ENCODE data around the gene AKT2.
"Not testable (repeated sequence)": the region's sequence is repeated elsewhere in the genome, so short reads cannot be mapped to it uniquely, and the experiment has no call there.

Gene AKT2

DNA sequence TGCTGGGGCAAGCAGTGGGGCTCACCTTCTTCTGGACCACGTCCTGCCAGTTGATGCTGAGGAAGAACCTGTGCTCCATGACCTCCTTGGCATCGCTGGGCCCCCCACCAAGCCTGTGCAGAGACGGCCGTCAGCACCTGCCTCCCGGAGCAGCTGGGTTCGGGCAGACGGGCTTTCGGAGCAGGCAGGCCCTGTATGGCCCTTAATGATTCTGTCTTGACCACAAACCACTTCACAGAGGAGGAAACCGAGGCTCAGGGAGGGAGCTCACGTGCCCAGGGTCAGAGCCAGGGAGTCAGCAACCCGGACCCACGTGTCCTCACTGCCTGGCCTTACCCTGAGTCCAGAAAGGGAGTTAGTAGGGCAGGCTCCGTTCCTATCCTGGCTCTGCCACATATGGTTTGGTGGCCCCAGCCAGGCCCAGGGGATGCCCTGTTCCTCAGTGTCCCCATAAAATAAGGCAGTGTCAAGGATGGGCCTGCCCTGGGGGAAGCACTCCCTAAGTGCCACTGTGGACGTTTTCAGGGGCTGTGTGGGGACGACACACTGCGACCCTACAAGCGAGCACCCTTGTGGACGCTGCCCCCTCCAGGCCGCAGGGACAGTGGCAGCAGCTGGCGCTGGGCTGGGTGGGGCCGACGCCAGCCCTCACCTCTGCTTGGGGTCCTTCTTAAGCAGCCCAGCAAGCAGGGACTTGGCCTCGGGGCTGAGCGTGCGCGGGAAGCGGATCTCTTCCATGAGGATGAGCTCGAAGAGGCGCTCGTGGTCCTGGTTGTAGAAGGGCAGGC lies 49.7 kb downstream of the AKT2 start:
- no peak for DNase-seq (ENCODE audit: low read depth)

DNA sequence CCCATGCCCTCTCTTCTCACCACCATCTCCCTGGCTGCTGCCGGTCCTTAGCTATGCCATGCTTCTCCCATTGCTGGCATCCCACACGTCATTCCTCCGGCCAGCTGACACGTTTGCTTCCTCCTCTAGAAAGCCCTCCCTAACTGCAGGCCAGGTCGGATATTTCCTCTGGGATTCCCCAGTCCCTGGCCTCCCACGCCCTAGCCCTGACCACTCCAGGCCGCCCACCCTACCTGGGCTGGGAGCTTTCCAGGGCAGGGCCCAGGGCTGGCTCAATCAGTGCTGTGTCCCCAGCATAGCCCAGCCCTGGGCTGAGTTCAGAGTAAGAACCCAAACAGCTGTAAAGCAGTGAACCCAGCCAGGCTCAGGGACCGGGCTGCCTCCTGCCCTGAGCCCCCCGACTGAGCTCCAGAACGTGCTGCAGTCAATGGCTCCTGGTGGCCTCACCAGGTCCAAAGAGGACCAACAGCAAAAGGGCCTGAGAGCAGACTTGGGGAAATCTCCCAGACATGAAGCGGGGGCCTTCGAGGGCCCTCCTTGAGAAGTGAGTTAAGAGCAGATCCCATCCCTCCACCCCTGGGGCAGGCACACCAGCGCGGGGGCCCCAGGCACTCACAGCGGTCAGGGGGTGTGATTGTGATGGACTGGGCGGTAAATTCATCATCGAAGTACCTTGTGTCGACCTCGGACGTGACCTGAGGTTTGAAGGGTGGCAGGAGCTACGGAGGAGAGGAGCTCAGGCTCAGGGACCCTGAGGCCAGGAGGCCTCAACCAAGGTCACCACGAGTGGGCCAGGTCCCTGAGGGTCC lies 50.5 kb downstream of the AKT2 start:
- DNase-seq (ENCODE audit: low read depth): no peak

DNA sequence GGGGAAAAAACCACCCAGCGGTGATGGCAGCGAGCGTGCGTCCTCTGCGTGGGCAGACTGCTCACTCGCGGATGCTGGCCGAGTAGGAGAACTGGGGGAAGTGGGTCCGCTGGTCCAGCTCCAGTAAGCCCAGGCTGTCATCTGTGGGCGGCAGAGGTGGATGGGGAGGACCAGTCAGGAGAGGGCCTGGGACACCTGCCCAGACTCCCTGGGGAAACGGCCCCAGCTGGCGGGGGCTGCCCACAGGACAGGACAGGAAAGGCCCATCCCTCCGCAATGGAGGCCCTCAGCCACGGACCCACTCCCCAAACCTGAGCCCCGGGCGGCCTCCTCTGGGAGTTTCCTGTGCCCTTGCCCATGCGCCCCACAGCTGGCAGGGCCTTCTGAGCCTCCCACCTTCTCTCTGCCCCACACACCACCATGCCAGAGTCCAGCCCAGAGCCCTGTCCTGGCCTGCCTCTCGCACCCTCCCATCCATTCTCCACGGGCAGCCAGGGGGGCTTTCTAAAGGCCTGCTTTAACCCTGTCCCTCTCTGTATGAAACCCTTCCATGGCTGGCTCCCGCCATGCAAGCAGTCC lies 51.2 kb downstream of the AKT2 start:
- no peak for DNase-seq (ENCODE audit: low read depth)

DNA sequence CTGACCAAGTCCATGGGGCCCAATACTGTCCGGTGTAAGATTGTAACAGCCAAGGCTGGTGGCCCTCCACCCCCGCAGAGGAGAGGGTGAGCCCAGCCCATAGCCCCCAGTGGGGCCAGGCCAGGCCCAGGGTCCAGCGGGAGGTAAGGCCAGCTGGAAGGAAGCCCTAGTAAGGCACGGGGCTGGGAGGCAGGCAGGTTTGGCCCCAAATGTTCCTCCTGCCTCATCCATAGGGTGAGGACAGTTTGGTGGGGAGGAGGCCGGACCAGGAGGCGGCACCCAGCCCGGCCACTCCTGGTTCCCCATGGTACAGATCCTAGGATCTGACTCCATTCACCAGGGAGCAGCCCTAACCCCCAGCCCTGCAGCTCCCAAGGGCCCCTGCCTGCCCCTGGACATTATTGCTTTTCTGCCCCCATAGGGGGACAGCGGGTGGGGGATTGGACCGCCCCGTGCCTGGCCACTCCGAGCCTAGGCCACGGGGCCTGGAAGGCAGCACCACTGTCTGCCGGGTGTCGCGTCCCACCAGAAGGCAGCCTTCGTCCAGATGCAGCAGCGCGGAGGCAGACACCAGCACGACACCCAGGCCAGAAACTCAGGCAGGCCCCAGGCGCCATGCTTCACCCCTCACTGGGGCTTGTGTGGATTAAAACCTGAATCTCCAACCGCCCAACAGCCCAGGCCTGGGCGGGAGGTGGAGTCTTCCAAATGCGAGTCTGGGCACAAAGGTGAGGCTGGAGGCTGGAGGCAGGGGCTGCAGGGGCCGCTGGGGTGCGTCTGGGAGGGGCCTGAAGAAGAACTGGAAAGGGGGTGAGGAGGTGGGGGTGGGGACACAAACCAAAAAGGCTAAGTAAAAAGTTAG lies 52.0 kb downstream of the AKT2 start:
- no peak for DNase-seq (ENCODE audit: low read depth)

DNA sequence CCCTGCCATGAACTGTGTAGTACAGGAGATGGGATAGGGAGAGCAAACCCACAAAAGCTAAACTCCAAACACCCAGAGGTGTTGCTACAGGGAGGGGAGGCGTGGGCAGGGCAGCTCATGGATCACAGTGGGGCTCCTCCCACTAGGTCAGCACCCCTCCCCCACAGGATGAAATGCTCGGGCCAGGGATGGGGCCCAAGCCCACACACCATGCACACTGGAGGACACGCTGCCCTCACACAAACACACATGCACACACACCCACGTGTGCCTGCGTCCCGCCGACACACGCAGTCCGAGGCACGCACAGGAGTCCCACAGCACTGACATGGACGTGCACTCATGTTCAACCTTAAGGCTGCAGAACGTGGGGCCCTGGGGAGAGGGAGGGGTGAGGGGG lies 52.7 kb downstream of the AKT2 start:
- no peak for DNase-seq (ENCODE audit: low read depth)

DNA sequence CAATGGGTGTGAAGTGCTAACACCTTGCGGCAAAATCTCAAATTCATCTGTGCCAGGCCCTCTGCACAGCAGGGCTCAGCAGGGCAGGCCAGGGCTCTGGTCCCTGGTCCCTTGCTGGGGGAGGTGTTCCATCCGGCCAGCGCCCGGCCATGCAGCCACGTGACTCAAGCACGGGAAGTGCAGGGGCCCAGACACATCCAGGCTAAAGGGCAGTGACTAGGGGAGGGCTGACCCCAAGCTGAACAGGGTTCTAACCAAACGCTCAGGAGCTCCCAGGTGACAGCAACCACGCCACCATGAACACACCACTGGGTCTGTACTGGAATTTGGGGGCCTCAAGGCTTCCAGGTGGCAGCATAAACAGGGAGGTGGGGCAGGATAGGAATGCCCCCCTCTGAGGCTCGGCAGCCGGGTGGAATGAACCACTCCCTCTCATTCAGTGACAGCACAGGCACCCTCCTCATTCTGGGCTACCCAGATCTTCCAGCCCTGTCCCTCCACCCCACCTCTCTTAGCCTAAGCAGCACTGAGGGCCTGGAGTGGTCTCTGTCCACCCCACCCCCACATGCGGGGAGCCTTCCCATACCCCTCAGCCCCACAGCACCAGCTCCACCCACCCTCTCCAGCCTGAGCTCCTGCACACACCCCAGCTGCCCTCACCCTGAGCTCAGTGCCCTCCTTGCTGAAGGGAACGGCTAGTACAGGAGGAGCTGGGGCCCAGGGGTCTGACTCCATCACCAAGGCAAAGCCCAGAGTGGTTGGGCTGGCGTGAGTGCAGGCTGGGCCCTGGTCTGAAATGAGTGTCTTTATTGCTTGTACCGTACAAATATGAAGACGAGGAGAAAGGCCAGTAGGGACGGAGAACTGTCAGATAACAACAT lies 53.4 kb downstream of the AKT2 start:
- no peak for DNase-seq (ENCODE audit: low read depth)

DNA sequence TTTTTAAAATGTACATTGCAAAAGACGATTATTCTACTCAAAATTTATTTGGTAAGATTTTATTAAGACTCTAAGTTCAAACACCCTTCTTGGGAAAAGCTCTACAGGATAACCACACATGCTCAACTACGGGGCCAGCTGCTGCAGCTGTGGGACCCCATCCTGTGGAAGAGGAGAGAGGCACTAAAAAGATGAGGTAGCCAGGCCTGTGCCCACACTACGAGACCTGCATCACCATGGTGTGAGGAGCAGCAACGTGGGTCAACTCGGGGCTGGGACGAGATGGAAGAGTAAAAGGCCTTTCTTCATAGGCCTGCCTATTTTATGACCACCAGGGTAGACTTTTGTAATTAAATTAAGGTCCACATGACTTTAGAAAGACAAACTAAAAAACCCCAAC lies 54.1 kb downstream of the AKT2 start:
- DNase-seq (ENCODE audit: low read depth): no peak

DNA sequence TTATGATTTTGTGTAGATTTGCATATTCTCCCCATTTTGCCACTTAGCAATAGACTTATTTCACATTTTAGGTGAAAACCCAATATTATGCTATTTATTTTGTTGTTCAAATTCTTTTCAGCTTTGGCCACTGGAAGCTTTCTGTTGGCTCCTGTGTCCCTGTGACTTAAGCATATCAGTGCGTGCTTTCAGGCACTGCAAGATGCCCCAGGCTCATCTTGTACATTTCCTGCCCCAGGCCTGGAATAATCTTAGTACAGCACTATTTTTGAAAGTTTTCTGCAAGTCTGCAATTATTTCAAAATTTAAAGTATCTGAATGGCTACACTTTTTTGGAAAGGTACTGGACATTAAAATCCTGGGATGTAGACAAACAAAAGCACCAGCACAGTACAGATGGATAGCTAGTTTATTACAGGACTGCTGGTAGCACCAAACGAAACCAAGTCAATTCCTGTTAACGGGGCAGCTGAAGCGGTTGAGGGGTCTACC lies 55.2 kb downstream of the AKT2 start:
- DNase-seq (ENCODE audit: low read depth): no peak

DNA sequence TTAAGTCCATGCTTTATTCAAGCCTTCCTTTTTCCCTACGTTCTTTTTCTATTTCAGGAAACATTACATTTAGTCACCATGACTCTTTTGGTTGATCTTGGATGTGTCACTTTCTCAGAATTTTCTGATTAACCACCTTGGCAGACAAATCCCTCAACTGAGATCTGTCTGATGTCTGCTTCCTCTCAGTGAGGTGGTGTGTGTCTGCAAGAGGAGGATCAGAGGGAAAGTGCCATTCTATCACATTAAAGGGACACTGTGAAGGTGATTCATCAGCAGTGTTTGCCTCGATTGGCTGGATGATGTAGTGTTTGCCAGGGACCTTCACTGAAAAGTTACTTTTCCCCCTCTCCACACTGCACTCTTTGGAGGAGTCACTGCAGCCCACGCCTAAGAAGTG lies 55.7 kb downstream of the AKT2 start:
- no peak for DNase-seq (ENCODE audit: low read depth)

DNA sequence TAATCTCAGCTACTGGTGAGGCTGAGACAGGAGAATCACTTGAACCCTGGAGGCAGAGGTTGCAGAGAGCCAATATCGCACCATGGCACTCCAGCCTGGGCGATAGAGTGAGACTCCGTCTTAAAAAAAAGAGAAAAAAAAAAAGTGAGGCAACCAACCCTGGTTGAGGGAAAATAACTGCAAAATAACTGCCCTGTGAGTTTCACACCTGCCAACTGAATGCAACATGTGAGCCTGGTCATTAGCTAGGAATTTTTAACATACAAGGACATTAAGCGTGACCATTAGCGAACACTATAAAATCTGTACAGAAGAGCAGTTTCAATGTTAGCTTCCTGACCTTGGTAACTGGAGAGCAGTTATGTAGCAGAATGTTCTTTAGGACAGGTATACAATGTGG lies 56.3 kb downstream of the AKT2 start:
- no peak for DNase-seq (ENCODE audit: low read depth)

DNA sequence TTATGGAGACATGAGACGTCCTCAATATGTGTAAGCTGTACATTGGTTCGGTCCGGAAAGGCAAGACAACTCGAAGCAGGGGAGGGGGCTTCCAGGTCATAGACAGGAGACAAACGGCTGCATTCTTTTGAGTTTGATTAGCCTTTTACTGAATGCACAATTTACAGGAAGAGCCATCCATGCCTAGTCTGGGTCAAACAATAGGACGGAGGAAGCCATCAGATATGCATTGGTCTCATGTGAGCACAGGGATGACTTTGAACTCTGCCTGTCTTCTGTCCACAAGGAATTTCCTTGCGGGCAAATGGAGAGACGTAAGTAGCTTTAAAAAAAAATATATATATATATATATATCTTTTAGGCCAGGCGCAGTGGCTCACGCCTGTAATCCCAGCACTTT lies 56.8 kb downstream of the AKT2 start:
- no peak for DNase-seq (ENCODE audit: low read depth)

DNA sequence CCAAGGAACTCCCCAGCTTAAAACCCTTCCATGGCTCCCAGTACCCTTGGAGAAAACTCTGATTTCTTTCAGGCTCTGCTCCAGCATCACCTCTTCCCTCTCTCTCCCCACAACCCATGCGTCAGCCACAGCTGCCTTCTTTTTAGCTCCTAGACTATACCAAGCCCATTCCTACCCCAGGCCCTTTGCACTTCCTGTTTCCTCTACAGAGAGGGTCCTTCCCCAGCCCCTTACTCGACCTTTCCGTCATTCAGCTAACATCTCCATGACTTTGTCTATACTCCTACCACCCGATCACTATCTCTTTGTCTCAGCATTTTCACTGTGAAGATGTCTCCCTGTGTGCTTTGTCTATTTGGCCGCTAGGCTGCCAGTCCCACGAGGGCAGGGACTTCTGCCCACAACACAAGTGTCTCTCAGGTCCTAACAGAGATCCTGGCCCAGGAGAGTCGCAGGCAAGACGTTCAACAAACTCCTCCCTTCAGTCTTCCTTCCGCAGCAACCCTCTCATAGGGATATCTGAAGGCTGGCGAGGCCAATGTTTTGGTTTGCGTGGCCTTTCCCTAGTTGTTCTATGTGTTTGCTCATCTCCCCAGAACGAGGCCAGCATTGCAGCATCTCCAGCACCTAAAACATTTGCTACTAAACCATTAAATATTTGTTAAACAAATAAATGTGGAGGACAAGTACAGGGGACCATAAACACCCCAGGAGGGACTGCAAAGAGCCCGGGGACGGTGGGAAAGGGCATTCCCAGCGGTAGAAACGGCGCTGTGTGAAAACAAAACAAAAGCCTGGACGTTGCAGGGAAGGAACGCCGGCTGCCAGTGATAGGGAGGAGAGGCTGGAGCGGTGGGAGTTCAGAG lies 59.5 kb downstream of the AKT2 start:
- DNase-seq (ENCODE audit: low read depth): no peak

DNA sequence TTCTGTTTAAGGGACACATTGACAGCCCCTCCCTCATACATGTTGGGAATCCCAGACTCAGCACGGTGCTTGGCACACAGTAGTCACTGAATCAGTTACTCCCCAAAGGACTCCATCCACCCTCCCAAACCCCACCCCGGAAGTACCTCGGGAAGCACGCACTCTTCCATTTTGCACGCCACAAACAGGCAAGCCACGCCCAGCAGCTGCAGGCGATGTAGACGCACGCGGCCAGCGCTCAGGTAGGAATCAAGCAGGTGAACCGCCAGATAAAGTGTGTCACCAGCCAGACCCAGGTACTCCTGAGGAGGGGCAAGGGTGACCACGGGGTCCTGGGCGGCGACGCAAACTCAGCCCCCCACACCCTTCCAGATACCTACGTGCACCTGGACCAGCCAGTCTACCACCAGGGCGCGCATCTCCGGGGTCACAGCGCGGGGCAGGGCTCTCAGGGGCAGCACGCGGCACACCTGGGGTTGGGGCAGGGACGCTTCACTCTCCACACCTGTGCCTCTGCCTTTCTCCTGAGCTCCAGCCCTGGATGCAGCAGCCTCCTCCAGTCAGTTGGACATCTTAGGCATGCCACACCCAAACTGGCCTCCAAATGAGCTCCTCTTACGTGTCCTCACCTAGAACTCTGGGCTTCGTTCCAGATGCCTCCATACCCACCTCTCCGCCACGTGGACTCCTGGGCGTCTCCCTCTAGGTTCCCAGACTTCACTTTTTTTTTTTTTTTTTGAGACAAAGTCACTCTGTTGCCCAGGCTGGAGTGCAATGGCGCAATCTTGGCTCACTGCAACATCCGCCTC lies 60.6 kb downstream of the AKT2 start:
- DNase-seq (ENCODE audit: low read depth): no peak

DNA sequence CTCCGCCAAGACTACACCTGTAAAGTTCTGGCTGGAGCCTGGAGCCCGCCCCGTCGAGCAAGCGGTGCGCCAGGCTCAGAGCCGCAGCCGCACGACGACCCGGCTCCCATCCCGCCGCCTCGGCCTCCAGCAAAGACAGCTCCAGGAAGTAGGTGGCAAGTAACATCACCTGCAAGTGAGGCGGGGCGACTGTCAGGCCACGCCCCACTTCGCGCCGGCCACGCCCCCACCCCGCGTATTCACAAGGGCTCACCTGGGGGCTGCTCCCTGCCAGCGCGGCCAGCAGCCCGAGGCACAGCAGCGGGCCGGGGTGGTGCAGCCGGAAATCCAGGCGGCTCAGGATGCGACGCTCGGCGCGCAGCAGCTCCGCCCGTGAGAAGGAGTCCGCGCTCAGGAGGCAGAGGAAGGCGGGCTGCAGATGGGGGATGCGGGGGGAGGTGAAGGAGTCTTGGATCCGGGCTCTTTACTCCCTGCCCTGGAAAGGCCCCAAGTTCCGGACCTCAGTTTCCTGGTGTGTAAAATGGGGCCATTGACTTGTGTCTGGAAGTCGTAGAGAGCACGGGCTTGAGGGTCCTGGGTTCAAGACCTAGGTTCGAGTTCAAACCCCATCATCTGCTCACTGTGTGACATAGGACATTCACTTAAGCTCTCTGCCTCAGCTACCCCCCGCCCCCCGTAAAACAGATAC lies 61.9 kb downstream of the AKT2 start:
- DNase-seq (ENCODE audit: low read depth): no peak

DNA sequence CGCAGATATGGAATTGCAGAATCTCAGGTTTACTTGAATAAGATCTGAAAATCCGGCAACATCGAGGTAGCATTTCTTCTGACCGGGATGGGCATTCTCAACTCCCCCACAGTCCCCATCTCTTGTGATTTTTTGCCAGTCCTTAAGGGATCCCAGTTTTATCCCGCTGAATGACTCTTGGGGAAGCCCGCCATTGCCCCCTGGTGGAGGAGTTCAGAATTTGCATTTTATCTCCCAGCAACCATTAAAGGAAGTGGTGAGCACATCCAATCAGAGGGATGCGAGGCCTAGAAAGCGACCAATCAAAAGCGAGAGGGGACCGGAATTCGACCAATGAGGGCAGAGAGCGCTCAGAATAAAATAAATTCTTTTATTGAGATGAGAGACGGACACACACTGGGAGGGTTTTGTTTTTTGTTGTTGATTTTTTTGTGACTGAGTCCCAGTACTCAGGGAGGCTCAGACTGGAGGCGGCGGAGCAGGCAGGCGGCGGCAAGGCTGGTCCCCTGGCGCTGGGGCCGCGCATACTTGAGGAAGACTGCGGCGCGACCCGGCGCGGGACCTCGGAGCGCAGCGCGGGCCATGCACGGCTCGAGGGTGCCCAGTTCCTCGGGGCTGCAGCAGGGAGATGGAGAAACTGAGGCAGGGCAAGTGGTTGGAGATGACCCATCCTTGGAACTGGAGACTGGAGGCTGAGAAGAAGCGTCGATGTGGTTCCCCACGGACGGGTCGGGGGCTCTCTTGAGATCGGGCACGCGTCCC lies 63.1 kb downstream of the AKT2 start:
- DNase-seq (ENCODE audit: low read depth): peak; percentile 79

DNA sequence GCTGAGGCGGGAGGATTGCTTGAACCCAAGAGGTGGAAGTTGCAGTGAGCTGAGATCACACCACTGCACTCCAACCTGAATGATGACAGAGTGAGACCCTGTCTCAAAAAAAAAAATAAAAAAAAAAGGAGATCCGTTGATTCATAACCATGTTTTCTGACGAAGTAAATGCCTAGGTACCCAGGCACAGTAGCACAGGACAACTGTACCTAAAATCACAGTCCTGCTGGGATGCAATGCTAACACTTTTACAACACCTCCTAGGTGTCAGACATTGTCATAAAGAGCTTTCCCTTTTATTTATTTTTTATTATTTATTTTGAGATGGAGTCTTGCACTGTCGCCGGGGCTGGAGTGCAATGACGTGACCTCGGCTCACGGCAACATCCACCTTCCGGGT lies 64.5 kb downstream of the AKT2 start:
- DNase-seq (ENCODE audit: low read depth): no peak

DNA sequence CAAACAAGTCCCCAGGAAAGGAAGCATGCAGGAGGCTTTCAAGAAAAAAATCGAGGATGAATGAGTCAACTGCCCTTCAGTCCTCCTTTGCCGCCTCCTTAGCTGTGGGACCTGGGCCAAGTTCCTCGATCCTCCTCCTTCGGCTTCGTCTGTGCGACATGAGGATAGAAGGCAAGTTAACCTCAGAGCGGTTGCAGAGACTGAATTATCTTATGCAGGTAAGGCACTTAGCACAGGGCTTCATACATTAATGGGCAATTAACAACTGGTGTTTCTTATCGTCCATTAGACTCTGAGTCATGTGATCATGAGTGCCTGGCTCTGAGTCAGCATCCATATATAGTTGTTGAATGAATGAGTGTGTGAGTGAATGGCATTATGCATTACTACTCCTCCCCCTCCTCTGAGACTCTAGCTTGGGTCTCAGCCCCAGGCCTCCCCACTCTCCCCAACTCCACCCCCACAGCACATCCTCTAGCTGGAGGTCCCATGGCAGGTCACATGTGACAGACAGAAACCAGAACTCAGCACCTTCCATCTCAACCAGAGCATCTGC lies 65.3 kb downstream of the AKT2 start:
- DNase-seq (ENCODE audit: low read depth): no peak

DNA sequence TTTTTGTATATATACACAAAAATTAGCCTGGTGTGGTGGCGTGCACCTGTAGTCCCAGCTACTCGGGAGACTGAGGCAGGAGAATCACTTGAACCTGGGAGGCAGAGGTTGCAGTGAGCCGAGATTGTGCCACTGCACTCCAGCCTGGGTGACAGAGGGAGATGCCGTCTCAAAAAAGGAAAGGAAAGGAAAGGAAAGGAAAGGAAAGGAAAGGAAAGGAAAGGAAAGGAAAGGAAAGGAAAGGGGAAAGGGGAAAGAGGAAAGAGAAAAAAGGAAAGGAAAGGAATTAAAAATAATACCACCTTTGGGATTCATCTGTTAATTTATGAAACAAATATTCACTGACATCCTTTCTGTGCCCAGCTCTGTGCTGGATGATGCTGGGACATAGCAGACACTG lies 66.1 kb downstream of the AKT2 start:
- DNase-seq (ENCODE audit: low read depth): not testable (repeated sequence)

All from CMK (cell line).